ENCODE results near the gene CPM.

GRCh38 chr12:68833508-68833907 lies 99.5 kb downstream of the CPM start:
- TF ChIP-seq CTCF (IDR thresholded peaks at IDR 0.05), result no peak
- no peak for TF ChIP-seq POLR2A (IDR thresholded peaks at IDR 0.05)

Measured in lower leg skin (tissue), 3 donors.